HCT116 (cell line): ENCODE results near the gene ACTL10. TPM values are rescaled to one million over a fixed set of nuclear protein-coding genes. Genes with fewer than 3 reads are reported as not detected.

Experiments used
- ATAC-seq: fragments of 200-7000 bp; cut with Tn5 transposase; 2 replicates; pipeline ENCODE4 v1.9.1; 2020; ENCODE audit warnings: mild to moderate bottlenecking, moderate library complexity
- BruUV-seq: library from RNA; stranded (reverse); fragments of 400-500 nt; replicated peaks from 2 replicates; lab custom pipeline; 2021; lab: Mats Ljungman, UMichigan
- CTCF ChIA-PET: fragments of 300-600 bp; sonication (Branson Sonifier 250); formaldehyde crosslinking; loops from one replicate; lab custom pipeline; 2021; ENCODE audit warnings: antibody characterized with exemption; lab: Charles Lee
- POLR2A ChIA-PET: fragments of 300-600, 350-600 bp; sonication (Branson Sonifier 250); formaldehyde crosslinking; loops from one replicate; lab custom pipeline; 2021; ENCODE audit warnings: antibody characterized with exemption; lab: Charles Lee
- RAD21 ChIA-PET, 2 experiments: fragments of 300-600 bp; sonication (Branson Sonifier 250); formaldehyde crosslinking; loops; one replicate each; lab custom pipeline; 2023; ENCODE audit warnings: low total read pairs in 2 of 2; ENCODE audit not compliant: uncharacterized antibody in 2 of 2, unreplicated experiment in 2 of 2, low non-redundant PET in 1 of 2; lab: Charles Lee
- DNase-seq: peaks from one replicate; pipeline ENCODE4 v3.0.0-alpha.2; 2010; ENCODE audit warnings: low read depth, low spot score
- H2AFZ ChIP-seq: fragments of 200-600 bp; shearing (Covaris generic), sonication (generic); 2 replicates; pipeline ENCODE4 v1.6.1; 2017; ENCODE audit warnings: low read depth, mixed run types, mixed read lengths, antibody characterized with exemption, low read length; ENCODE audit not compliant: poor library complexity, severe bottlenecking
- H3K27ac ChIP-seq: 2 replicates; pipeline ENCODE4 v1.5.1; 2012; ENCODE audit warnings: low read depth, low read length
- H3K27me3 ChIP-seq: fragments of 200-600 bp; sonication (generic); 2 replicates; pipeline ENCODE4 v1.6.1; 2016; ENCODE audit warnings: mixed run types, low read length, mixed read lengths; ENCODE audit not compliant: insufficient read depth
- H3K36me3 ChIP-seq, 2 experiments: fragments of 200-500 bp in 1 of 2; fragments of 200-600 bp in 1 of 2; sonication (Bioruptor generic) in 1 of 2; sonication (generic) in 1 of 2; 2 replicates each; pipeline versions ENCODE4 v1.5.1 to v1.6.1; 2014 to 2016; ENCODE audit warnings: low read length in 2 of 2, inconsistent platforms in 1 of 2, mixed read lengths in 1 of 2, mixed run types in 1 of 2; ENCODE audit not compliant: insufficient read depth in 2 of 2, control insufficient read depth in 1 of 2
- H3K4me1 ChIP-seq, 2 experiments: fragments of 200-600 bp in 1 of 2; sonication (generic) in 1 of 2; 2 replicates each; pipeline versions ENCODE4 v1.5.1 to v1.6.1; 2012 to 2017; ENCODE audit warnings: low read length in 2 of 2, inconsistent platforms in 1 of 2, mild to moderate bottlenecking in 1 of 2, mixed read lengths in 1 of 2, mixed run types in 1 of 2, moderate library complexity in 1 of 2; ENCODE audit not compliant: insufficient read depth in 2 of 2, control insufficient read depth in 1 of 2
- H3K4me2 ChIP-seq: fragments of 200-600 bp; sonication (generic); 2 replicates; pipeline ENCODE4 v1.6.1; 2017; ENCODE audit warnings: mixed run types, low read length, mixed read lengths
- H3K4me3 ChIP-seq, 2 experiments: fragments of 200-600 bp in 1 of 2; sonication (generic) in 1 of 2; replicated peaks in 1 of 2; 2 replicates each; pipeline ENCODE4 v1.5.1; 2011 to 2016; ENCODE audit warnings: low read length in 2 of 2, control low read depth in 1 of 2, low read depth in 1 of 2, mild to moderate bottlenecking in 1 of 2, mixed read lengths in 1 of 2, mixed run types in 1 of 2
- H3K79me2 ChIP-seq: fragments of 200-600 bp; sonication (generic); 2 replicates; pipeline ENCODE4 v1.6.1; 2017; ENCODE audit warnings: mild to moderate bottlenecking, mixed run types, low read length, moderate library complexity, mixed read lengths; ENCODE audit not compliant: insufficient read depth
- H3K9ac ChIP-seq: fragments of 200-600 bp; sonication (generic); 2 replicates; pipeline ENCODE4 v1.6.1; 2016; ENCODE audit warnings: low read length, mixed read lengths
- H3K9me2 ChIP-seq: fragments of 200-600 bp; sonication (generic), shearing (Covaris generic); 2 replicates; pipeline ENCODE4 v1.6.1; 2017; ENCODE audit warnings: mixed run types, mild to moderate bottlenecking, moderate library complexity; ENCODE audit not compliant: insufficient read depth
- H3K9me3 ChIP-seq, 2 experiments: fragments of 200-500 bp in 1 of 2; fragments of 200-600 bp in 1 of 2; sonication (Bioruptor generic) in 1 of 2; sonication (generic) in 1 of 2; 2 replicates each; pipeline ENCODE4 v1.6.1; 2014 to 2017; ENCODE audit warnings: low read length in 2 of 2, mixed read lengths in 2 of 2, inconsistent platforms in 1 of 2, low read depth in 1 of 2, mild to moderate bottlenecking in 1 of 2, mixed run types in 1 of 2, moderate library complexity in 1 of 2; ENCODE audit not compliant: control insufficient read depth in 1 of 2, insufficient read depth in 1 of 2
- H4K20me1 ChIP-seq: fragments of 200-600 bp; sonication (generic), shearing (Covaris generic); 2 replicates; pipeline ENCODE4 v1.6.1; 2017; ENCODE audit warnings: mixed run types, mild to moderate bottlenecking, moderate library complexity; ENCODE audit not compliant: insufficient read depth
- ATF3 ChIP-seq: IDR thresholded peaks from 2 replicates; pipeline ENCODE4 v1.6.1; 2012
- ELF1 ChIP-seq: IDR thresholded peaks from 2 replicates; pipeline ENCODE4 v1.6.1; 2012; ENCODE audit warnings: low read depth, borderline replicate concordance
- JUND ChIP-seq: IDR thresholded peaks from 2 replicates; pipeline ENCODE4 v1.6.1; 2012
- MAX ChIP-seq: IDR thresholded peaks from 2 replicates; pipeline ENCODE4 v1.6.1; 2012
- RAD21 ChIP-seq: IDR thresholded peaks from 2 replicates; pipeline ENCODE4 v1.6.1; 2012; ENCODE audit warnings: low read depth, mild to moderate bottlenecking
- REST ChIP-seq: IDR thresholded peaks from 2 replicates; pipeline ENCODE4 v1.6.1; 2012; ENCODE audit warnings: low read depth
- SRF ChIP-seq: IDR thresholded peaks from 2 replicates; pipeline ENCODE4 v1.6.1; 2012; ENCODE audit warnings: low read depth
- TCF7L2 ChIP-seq: IDR thresholded peaks from 2 replicates; pipeline ENCODE4 v1.7.0; 2011; ENCODE audit warnings: borderline replicate concordance, inconsistent platforms; ENCODE audit not compliant: insufficient read depth, insufficient read length; ENCODE audit errors: extremely low read depth
- ZFX ChIP-seq: fragments of 450-650 bp; IDR thresholded peaks from 2 replicates; pipeline ENCODE4 v1.6.1; 2017
- ZNF274 ChIP-seq: fragments of 200-500 bp; sonication (Bioruptor generic); IDR thresholded peaks from 2 replicates; pipeline ENCODE4 v1.6.1; 2014; ENCODE audit warnings: mild to moderate bottlenecking, low read depth, low read length, inconsistent platforms
- intact Hi-C: fragments of 100-400 bp; cut with micrococcal nuclease; formaldehyde crosslinking; loops from 2 replicates; pipeline ENCODE4 v1.10.0; 2022
- total RNA-seq: library from RNA; stranded (reverse); gene quantifications from one replicate; pipeline ENCODE4 v1.2.1, GENCODE V29; 2021; ENCODE audit not compliant: unreplicated experiment

Gene ACTL10
- total RNA-seq, 1 experiment from 2014 or later, result 0.22 TPM

- H3K9me2 ChIP-seq, result no peaks in the 10 kb centered on the region
- no peaks in the 10 kb centered on the region for H4K20me1 ChIP-seq
- CTCF ChIA-PET, result no interaction called here
- intact Hi-C loops, result no loop called here
- POLR2A ChIA-PET, result no interaction called here
- RAD21 ChIA-PET, result no interaction called here
- no peaks in the 10 kb centered on the region for H3K9me3 ChIP-seq
- H3K9ac ChIP-seq, result no peak overlapping the region
- TF ChIP-seq SRF (no peak), RAD21 (no peak), ELF1 (no peak)
- no peak overlapping the region for H3K4me2 ChIP-seq
- no peak overlapping the region for H2AFZ ChIP-seq
- no peaks in the 10 kb centered on the region for H3K27me3 ChIP-seq
- no peaks in the 10 kb centered on the region for H3K79me2 ChIP-seq
- H3K36me3 ChIP-seq, result no peaks in the 10 kb centered on the region; a peak in 1 of 4 replicates
- no TSS peak for BruUV-seq
- ATAC-seq (no peak), DNase-seq (no peak)
- no peaks in the 10 kb centered on the region for H3K4me1 ChIP-seq
- H3K27ac ChIP-seq, result no peak overlapping the region
- no peak overlapping the region for H3K4me3 ChIP-seq
Observed at GRCh38 chr20:33629533-33629932, 37.2 kb upstream of the ACTL10 start.

- H3K4me2 ChIP-seq, result no peak overlapping the region
- H4K20me1 ChIP-seq, result no peaks in the 10 kb centered on the region
- ChIA-PET CTCF (no interaction called here), RAD21 (no interaction called here), POLR2A (no interaction called here)
- no peaks in the 10 kb centered on the region for H3K9me2 ChIP-seq
- H3K9me3 ChIP-seq, result no peaks in the 10 kb centered on the region
- intact Hi-C loops, result no loop called here
- H3K27me3 ChIP-seq, result no peaks in the 10 kb centered on the region
- DNase-seq (no peak), ATAC-seq (no peak)
- no peaks in the 10 kb centered on the region for H3K79me2 ChIP-seq
- BruUV-seq, result no TSS peak
- H3K27ac ChIP-seq, result no peak overlapping the region
- H3K9ac ChIP-seq, result no peak overlapping the region
- H3K4me3 ChIP-seq, result no peak overlapping the region
- TF ChIP-seq ELF1 (no peak), REST (no peak), MAX (no peak), JUND (no peak), ZNF274 (no peak), SRF (no peak), ATF3 (no peak), ZFX (no peak), TCF7L2 (no peak)
- H3K4me1 ChIP-seq, result no peaks in the 10 kb centered on the region
- no peak overlapping the region for H2AFZ ChIP-seq
- no peaks in the 10 kb centered on the region; a peak in 1 of 4 replicates for H3K36me3 ChIP-seq
Observed at GRCh38 chr20:33629979-33630378, 36.8 kb upstream of the ACTL10 start.
